Uterus (tissue), 2 donors: Measurements from ENCODE around the gene SNAP47.

Experiments used
- CTCF ChIP-seq, 4 experiments: fragments of 200-600 bp in 2 of 4; fragments of 450-650 bp in 2 of 4; sonication (generic) in 2 of 4; IDR thresholded peaks; one replicate each; pipeline ENCODE4 v1.5.1; 2016 to 2019; ENCODE audit warnings: antibody characterized with exemption in 4 of 4, mild to moderate bottlenecking in 2 of 4, moderate library complexity in 1 of 4
- POLR2A ChIP-seq, 2 donors: fragments of 450-650 bp; IDR thresholded peaks; one replicate each; pipeline ENCODE4 v1.6.1; 2016; ENCODE audit warnings: antibody characterized with exemption in 2 of 2, mild to moderate bottlenecking in 1 of 2, moderate library complexity in 1 of 2

GRCh38 chr1:227723474-227723873 lies 11.8 kb upstream of the SNAP47 start:
- TF ChIP-seq POLR2A (IDR thresholded peaks at IDR 0.05) (no peak), CTCF (IDR thresholded peaks at IDR 0.05) (no peak)
